Ammon's horn (tissue), 1 donor: Measurements from ENCODE around the gene DYNC1I1.

Source experiments
- DNase-seq: peaks from one replicate; pipeline ENCODE4 v3.0.0-alpha.2; 2016; ENCODE audit warnings: low spot score

Gene DYNC1I1

GRCh38 chr7:95861041-95861440 is 88.7 kb downstream of the DYNC1I1 start:
- DNase-seq: no peak

- DNase-seq: no peak
Measured at GRCh38 chr7:95863623-95864022, 91.3 kb downstream of the DYNC1I1 start.

GRCh38 chr7:95865716-95866371 is 93.5 kb downstream of the DYNC1I1 start:
- DNase-seq: no peak

- no peak for DNase-seq
Measured at GRCh38 chr7:95867309-95867708, 95.0 kb downstream of the DYNC1I1 start.

GRCh38 chr7:95871075-95871848 is 98.9 kb downstream of the DYNC1I1 start:
- DNase-seq: peak; percentile 73

- no peak for DNase-seq
Measured at GRCh38 chr7:95871896-95872295, 99.5 kb downstream of the DYNC1I1 start.

GRCh38 chr7:95874129-95874528 is 101.8 kb downstream of the DYNC1I1 start:
- DNase-seq: no peak

GRCh38 chr7:95874541-95875265 is 102.3 kb downstream of the DYNC1I1 start:
- DNase-seq: no peak

- DNase-seq: no peak
Measured at GRCh38 chr7:95875519-95875918, 103.2 kb downstream of the DYNC1I1 start.

- no peak for DNase-seq
Measured at GRCh38 chr7:95878677-95879076, 106.3 kb downstream of the DYNC1I1 start.

- peak; percentile 29 for DNase-seq
Measured at GRCh38 chr7:95881597-95881996, 109.2 kb downstream of the DYNC1I1 start.

GRCh38 chr7:95883217-95883616 is 110.9 kb downstream of the DYNC1I1 start:
- DNase-seq: no peak

GRCh38 chr7:95886501-95887090 is 114.2 kb downstream of the DYNC1I1 start:
- peak; percentile 45 for DNase-seq

- no peak for DNase-seq
Measured at GRCh38 chr7:95893484-95893883, 121.1 kb downstream of the DYNC1I1 start.

GRCh38 chr7:95897557-95898251 is 125.3 kb downstream of the DYNC1I1 start:
- no peak for DNase-seq

GRCh38 chr7:95899919-95900513 is 127.7 kb downstream of the DYNC1I1 start:
- DNase-seq: no peak

GRCh38 chr7:95901006-95901405 is 128.7 kb downstream of the DYNC1I1 start:
- no peak for DNase-seq

GRCh38 chr7:95904099-95904498 is 131.7 kb downstream of the DYNC1I1 start:
- peak; percentile 28 for DNase-seq

- DNase-seq: no peak
Measured at GRCh38 chr7:95905167-95905566, 132.8 kb downstream of the DYNC1I1 start.

- DNase-seq: no peak
Measured at GRCh38 chr7:95906851-95907250, 134.5 kb downstream of the DYNC1I1 start.

GRCh38 chr7:95907337-95907736 is 135.0 kb downstream of the DYNC1I1 start:
- DNase-seq: no peak
